ENCODE measurements around the gene TECPR2.
"Not testable (repeated sequence)": the region's sequence is repeated elsewhere in the genome, so short reads cannot be mapped to it uniquely, and the experiment has no call there.

The TECPR2 gene

GRCh38 chr14:102510616-102511520, 148.1 kb downstream of the TECPR2 start:
- no peaks in the 10 kb centered on the region for H3K27me3 ChIP-seq (ENCODE audit: control insufficient read depth, insufficient read depth, low read length)
- H3K4me1 ChIP-seq (ENCODE audit: control insufficient read depth, insufficient read depth, low read length) = peaks cover 3% of the 10 kb centered on the region
- H3K9me3 ChIP-seq (ENCODE audit: control insufficient read depth, insufficient read depth, low read length) = no peaks in the 10 kb centered on the region
- H3K36me3 ChIP-seq (ENCODE audit: control insufficient read depth, insufficient read depth, low read length) = peaks cover 10% of the 10 kb centered on the region
- no peak overlapping the region for H3K9ac ChIP-seq (ENCODE audit: low read depth, low read length)
- H3K4me3 ChIP-seq (ENCODE audit: low read depth, low read length) = peak overlapping the region; percentile 68

GRCh38 chr14:102511538-102511937, 148.8 kb downstream of the TECPR2 start:
- no peak overlapping the region for H3K9ac ChIP-seq (ENCODE audit: low read depth, low read length)
- peaks cover 6% of the 10 kb centered on the region for H3K36me3 ChIP-seq (ENCODE audit: control insufficient read depth, insufficient read depth, low read length)
- no peak overlapping the region for H3K4me3 ChIP-seq (ENCODE audit: low read depth, low read length)
- no peaks in the 10 kb centered on the region for H3K9me3 ChIP-seq (ENCODE audit: control insufficient read depth, insufficient read depth, low read length)
- no peaks in the 10 kb centered on the region for H3K27me3 ChIP-seq (ENCODE audit: control insufficient read depth, insufficient read depth, low read length)
- peaks cover 3% of the 10 kb centered on the region for H3K4me1 ChIP-seq (ENCODE audit: control insufficient read depth, insufficient read depth, low read length)

GRCh38 chr14:102512793-102513300, 150.1 kb downstream of the TECPR2 start:
- Histone ChIP-seq H3K4me3 (ENCODE audit: low read depth, low read length) (no peak overlapping the region), H3K9me3 (ENCODE audit: control insufficient read depth, insufficient read depth, low read length) (no peaks in the 10 kb centered on the region), H3K27me3 (ENCODE audit: control insufficient read depth, insufficient read depth, low read length) (peaks cover 3% of the 10 kb centered on the region), H3K36me3 (ENCODE audit: control insufficient read depth, insufficient read depth, low read length) (no peaks in the 10 kb centered on the region), H3K4me1 (ENCODE audit: control insufficient read depth, insufficient read depth, low read length) (peaks cover 3% of the 10 kb centered on the region), H3K9ac (ENCODE audit: low read depth, low read length) (no peak overlapping the region)

- peaks cover 7% of the 10 kb centered on the region for H3K27me3 ChIP-seq (ENCODE audit: control insufficient read depth, insufficient read depth, low read length)
- H3K4me1 ChIP-seq (ENCODE audit: control insufficient read depth, insufficient read depth, low read length) = no peaks in the 10 kb centered on the region
- no peaks in the 10 kb centered on the region for H3K36me3 ChIP-seq (ENCODE audit: control insufficient read depth, insufficient read depth, low read length)
- H3K4me3 ChIP-seq (ENCODE audit: low read depth, low read length) = no peak overlapping the region
- no peaks in the 10 kb centered on the region for H3K9me3 ChIP-seq (ENCODE audit: control insufficient read depth, insufficient read depth, low read length)
- H3K9ac ChIP-seq (ENCODE audit: low read depth, low read length) = no peak overlapping the region
Measured at GRCh38 chr14:102513899-102514772, 151.4 kb downstream of the TECPR2 start.

DNA sequence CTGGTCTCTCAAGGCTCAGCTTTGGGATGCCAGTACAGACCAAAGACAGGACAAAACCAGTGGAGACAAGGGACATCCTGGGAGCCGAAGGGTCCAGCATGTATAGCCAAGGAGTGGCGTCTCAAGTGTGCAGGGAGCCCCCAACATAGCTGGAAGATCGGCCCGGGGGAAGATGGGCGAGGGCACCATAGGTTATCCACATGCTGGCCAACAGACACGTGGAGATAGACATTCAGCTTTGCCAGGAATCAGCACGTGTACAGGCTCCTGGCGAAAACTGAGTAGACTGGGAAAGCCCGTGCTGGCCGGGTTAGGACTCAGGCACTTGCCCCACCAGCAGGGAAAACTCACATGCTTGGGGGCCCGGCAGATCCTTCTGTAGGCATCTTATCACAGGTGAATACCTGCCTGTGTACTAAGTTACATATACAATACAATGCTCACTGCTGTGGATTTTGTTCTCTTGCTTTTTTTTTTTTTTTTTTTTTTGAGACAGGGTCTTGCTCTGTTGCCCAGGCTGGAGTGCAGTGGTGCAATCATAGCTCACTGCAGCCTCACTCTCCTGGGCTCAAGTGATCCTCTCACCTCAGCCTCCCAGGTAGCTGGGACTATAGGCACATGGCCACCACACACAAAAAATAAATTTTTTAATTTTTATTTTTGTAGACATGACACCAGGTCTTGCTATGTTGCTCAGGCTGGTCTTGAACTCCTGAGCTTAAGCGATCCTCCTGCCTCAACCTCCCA, 152.4 kb downstream of the TECPR2 start:
- H3K4me3 ChIP-seq (ENCODE audit: low read depth, low read length) = no peak overlapping the region
- no peaks in the 10 kb centered on the region for H3K9me3 ChIP-seq (ENCODE audit: control insufficient read depth, insufficient read depth, low read length)
- no peaks in the 10 kb centered on the region for H3K36me3 ChIP-seq (ENCODE audit: control insufficient read depth, insufficient read depth, low read length)
- no peaks in the 10 kb centered on the region for H3K4me1 ChIP-seq (ENCODE audit: control insufficient read depth, insufficient read depth, low read length)
- H3K9ac ChIP-seq (ENCODE audit: low read depth, low read length) = no peak overlapping the region
- peaks cover 7% of the 10 kb centered on the region for H3K27me3 ChIP-seq (ENCODE audit: control insufficient read depth, insufficient read depth, low read length)

GRCh38 chr14:102516531-102517391, 154.0 kb downstream of the TECPR2 start:
- Histone ChIP-seq H3K36me3 (ENCODE audit: control insufficient read depth, insufficient read depth, low read length) (no peaks in the 10 kb centered on the region), H3K9me3 (ENCODE audit: control insufficient read depth, insufficient read depth, low read length) (no peaks in the 10 kb centered on the region), H3K27me3 (ENCODE audit: control insufficient read depth, insufficient read depth, low read length) (peaks cover 7% of the 10 kb centered on the region), H3K4me3 (ENCODE audit: low read depth, low read length) (peak overlapping the region; percentile 67), H3K4me1 (ENCODE audit: control insufficient read depth, insufficient read depth, low read length) (no peaks in the 10 kb centered on the region), H3K9ac (ENCODE audit: low read depth, low read length) (peak overlapping the region; percentile 37)

- H3K36me3 ChIP-seq (ENCODE audit: control insufficient read depth, insufficient read depth, low read length) = no peaks in the 10 kb centered on the region
- H3K9me3 ChIP-seq (ENCODE audit: control insufficient read depth, insufficient read depth, low read length) = no peaks in the 10 kb centered on the region
- peak overlapping the region; percentile 67 for H3K4me3 ChIP-seq (ENCODE audit: low read depth, low read length)
- H3K9ac ChIP-seq (ENCODE audit: low read depth, low read length) = peak overlapping the region; percentile 37
- H3K4me1 ChIP-seq (ENCODE audit: control insufficient read depth, insufficient read depth, low read length) = no peaks in the 10 kb centered on the region
- H3K27me3 ChIP-seq (ENCODE audit: control insufficient read depth, insufficient read depth, low read length) = peaks cover 7% of the 10 kb centered on the region
Measured at GRCh38 chr14:102517392-102518062, 154.8 kb downstream of the TECPR2 start.

GRCh38 chr14:102518063-102518648, 155.4 kb downstream of the TECPR2 start:
- H3K4me3 ChIP-seq (ENCODE audit: low read depth, low read length) = peak overlapping the region; percentile 67
- peaks cover 3% of the 10 kb centered on the region for H3K4me1 ChIP-seq (ENCODE audit: control insufficient read depth, insufficient read depth, low read length)
- H3K9me3 ChIP-seq (ENCODE audit: control insufficient read depth, insufficient read depth, low read length) = no peaks in the 10 kb centered on the region
- peaks cover 7% of the 10 kb centered on the region for H3K27me3 ChIP-seq (ENCODE audit: control insufficient read depth, insufficient read depth, low read length)
- H3K9ac ChIP-seq (ENCODE audit: low read depth, low read length) = no peak overlapping the region
- no peaks in the 10 kb centered on the region for H3K36me3 ChIP-seq (ENCODE audit: control insufficient read depth, insufficient read depth, low read length)

- H3K9me3 ChIP-seq (ENCODE audit: control insufficient read depth, insufficient read depth, low read length); H3K36me3 ChIP-seq (ENCODE audit: control insufficient read depth, insufficient read depth, low read length); H3K9ac ChIP-seq (ENCODE audit: low read depth, low read length); H3K27me3 ChIP-seq (ENCODE audit: control insufficient read depth, insufficient read depth, low read length); H3K4me1 ChIP-seq (ENCODE audit: control insufficient read depth, insufficient read depth, low read length); H3K4me3 ChIP-seq (ENCODE audit: low read depth, low read length): not testable (repeated sequence)
Measured at GRCh38 chr14:102519709-102520108, 157.0 kb downstream of the TECPR2 start.

DNA sequence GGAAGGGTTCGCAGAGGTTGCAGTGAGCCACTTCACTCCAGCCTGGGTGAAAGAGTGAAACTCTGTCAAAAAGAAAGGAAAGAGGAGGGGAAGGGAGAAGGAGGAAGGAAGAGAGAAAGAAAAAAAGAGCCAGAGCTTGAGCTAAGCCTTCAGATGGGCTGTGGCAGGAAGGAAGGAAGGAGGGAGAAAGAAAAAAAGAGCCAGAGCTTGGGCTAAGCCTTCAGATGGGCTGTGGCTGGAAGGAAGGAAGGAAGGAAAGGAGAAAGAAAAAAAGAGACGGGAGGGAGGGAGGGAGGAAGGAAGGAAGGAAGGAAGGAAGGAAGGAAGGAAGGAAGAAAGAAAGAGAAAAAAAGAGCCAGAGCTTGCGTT, 160.4 kb downstream of the TECPR2 start:
- H3K4me3 ChIP-seq (ENCODE audit: low read depth, low read length) = peak overlapping the region; percentile 16

More for the DNA sequence above, 160.4 kb downstream of the TECPR2 start:
- Histone ChIP-seq H3K9me3 (ENCODE audit: control insufficient read depth, insufficient read depth, low read length) (no peaks in the 10 kb centered on the region), H3K36me3 (ENCODE audit: control insufficient read depth, insufficient read depth, low read length) (no peaks in the 10 kb centered on the region), H3K9ac (ENCODE audit: low read depth, low read length) (no peak overlapping the region), H3K4me1 (ENCODE audit: control insufficient read depth, insufficient read depth, low read length) (peaks cover 5% of the 10 kb centered on the region), H3K27me3 (ENCODE audit: control insufficient read depth, insufficient read depth, low read length) (peaks cover under 1% of the 10 kb centered on the region)
